GM21619 (cell line): ENCODE measurements around the gene SMARCD3.

Experiments
- ATAC-seq: cut with Tn5 transposase; IDR thresholded peaks from one replicate; pipeline ENCODE4 v1.9.1; 2021; ENCODE audit not compliant: unreplicated experiment

SMARCD3 gene

DNA sequence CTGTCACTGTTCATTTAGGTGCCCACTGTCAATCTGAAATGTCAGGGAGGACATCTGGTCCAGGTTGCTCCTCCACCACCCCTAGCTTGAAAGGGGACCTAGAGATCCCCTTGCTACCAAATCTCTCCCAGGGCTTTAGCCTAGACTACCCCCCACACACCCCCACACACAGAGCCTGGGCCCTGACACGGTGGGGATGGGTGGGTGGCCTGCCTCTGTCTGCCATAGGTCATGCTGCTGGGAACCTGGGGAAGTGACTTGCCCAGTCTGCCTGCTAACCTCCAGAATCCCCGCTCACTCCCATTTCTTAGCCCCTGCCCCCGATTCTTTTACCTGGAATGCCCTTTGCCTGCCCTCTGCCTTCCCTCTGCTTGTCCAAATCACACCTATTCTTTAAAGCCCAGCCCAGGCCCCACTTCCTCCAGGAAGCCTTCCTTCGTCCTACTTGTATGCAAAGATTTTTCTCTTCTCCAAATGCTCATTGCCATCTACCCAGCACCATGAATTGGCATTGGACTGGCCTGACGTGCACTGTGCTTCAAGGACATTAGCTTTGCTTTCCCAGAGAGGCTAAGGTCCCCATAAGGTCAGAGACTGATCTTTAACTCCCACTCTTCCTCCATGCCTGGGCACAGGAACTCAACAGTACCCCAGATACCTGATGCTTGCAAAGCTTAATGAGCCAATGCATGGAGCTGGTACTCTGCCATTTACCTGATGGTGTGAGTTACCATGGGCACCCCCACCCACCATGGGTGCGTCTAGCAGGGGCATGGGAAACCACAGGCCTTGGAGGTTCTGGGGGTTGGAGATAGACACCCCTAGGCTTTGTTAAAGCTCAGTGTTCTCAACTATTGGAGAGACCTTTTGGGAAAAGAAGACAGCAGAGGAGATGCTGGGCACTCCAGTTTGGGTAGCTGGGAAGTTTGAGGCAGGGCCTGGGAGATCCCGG lies 2.0 kb upstream of the SMARCD3 start:
- no peak for ATAC-seq

DNA sequence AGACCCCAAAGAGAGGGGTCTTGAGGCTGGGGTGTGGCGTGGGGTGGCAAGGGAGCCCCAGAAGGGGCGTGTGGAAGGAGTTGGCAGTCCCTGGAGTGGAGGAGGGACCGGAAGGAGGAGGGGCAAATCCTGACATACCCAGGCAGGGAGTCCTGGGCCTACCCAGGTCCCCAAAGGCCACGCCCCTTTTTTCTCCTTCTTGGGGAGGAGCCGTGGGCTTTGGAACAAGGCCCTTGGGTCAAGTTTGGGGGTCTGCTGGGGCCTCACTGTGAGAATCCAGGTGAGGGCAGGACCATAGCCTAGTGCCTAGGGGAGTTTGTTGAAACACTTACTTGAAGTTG lies 1.2 kb upstream of the SMARCD3 start:
- no peak for ATAC-seq

DNA sequence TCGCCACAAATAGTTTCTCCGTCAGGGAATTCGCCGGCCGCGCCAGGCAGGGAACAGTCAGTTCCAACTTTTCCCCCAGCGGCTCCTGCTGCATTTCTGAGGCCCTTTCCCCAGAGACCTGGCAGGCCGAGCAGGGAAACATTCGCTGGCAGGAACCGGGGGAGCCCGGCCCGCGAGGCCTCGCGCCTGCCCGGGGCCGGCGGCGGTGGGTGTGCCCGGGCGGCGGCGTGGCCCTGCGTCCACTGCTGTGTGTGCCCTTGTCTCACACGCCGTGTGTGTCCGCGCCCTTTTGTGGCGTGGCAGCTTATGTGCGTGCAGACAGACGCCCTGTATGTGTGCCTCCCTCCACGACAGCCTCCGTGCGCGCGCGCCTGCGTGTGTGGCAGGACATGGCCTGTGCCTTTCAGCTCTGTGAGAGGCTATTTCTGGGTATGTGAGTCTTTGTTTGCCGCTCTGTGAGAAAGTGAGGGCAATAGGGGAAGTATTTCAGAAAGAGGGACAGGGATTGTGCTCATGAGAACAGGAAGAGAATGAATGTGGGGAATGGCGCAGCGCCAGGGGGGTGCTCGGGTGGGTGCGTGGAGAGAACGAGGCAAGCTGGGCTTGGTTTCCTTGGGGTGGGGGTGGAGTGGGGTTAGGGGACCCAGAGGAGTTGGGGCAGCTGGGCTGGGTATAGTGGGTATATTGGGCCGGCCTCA lies 689 bp upstream of the SMARCD3 start:
- no peak for ATAC-seq

DNA sequence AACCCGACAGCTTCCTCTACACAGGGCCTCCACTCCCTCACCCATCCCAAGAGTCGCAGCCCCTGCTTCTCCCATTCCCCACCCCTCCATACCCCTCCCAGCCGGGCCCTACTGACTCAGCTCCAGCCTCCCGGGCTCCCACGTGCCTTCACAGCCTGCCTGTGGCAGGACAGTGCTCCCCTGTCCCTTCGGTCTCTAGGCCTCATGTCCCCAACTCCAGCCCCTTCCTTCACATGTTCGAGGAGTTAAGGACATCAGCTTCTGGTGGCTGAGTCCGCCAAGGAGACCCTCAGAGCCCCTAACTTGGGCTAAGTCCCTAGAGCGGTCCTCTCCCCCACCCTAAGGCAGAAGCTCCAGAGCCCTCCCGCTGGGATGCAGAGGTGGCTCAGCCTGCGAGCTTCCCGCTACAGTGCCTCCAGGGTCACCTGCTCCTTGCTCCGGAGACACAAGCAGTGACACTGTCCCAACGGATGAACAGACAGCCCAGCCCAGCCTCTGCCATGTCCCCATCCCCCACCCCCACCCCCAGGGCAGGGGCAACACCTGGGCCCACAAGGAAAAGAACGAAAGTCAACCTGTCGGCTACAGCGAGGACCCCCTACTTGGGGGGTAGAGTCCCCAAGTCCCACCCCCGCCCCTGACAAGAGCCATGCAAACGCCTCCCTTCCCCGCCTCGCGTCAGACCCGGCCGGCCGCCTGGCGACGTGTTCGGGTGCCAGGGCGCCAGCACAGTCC lies 716 bp downstream of the SMARCD3 start:
- ATAC-seq = no peak

DNA sequence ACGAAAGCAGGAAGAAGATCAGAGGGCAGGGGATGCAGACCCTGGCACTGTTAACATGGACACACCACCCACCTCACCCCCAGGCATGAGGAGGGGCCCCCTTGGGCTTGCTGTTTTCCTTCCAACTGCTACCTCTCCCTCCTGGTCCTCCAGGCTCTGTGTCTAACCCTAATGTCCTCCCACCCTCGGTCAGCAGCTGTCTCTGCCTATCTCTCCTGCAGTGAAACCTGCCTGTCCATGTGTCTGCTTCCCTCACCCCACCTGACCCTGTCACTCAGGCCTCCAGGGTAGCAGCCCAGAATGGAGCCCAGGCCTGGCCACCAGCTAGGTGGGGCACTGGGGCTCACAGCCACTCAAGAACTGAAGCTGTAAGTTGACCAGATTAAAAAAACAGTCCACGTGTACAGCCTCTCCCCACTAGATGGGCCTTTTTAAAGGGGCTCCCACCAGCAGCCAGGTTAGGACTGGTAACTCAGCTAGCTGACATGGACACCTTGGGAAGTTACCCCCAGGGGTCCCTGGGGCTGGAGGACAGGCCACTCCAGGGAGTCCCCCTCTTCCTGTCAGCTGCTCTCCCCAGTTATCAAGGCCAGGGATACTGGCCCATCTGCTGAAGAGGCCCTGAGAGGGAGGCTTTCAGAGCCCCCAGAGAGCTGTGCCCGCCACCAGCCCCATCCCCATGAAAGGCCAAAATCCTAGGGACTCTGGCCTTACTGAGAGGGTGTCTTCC lies 1.5 kb downstream of the SMARCD3 start:
- ATAC-seq = no peak

DNA sequence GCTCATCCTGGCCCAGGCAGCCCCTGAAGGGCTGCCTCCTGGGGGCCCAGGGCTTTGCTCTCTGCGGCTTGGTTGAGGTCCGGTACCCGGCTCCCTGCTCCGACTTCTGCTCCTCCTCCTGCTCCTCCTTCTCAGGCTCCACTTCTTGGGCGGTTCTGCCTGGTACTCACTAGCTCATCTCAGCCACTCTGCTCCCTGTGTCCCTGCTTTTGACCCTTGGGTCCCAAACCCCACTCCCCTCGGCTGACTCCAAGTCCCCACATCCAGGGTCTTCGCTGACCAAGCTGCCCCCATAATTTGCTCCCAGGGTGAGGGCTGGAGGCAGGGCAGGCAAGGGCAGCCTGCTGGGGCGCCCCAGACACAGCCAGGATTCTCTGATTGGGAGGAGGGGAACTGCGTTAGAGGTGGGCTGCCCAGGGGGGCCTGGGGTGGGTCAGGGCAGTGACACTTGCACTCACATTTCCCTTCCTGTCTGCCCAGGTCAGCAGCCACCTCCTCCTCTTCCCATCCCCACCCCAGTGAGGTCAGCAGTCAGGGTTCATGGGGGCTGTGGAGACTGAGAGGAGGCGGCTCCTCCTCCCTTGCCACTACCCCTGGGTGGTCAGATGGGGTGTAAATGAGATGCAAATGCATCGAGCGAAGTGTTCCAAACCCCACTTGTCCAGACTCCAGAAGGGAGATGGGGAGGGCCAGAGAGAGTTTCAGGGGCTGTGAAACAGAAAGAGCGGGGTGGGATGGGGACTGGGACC lies 2.2 kb downstream of the SMARCD3 start:
- ATAC-seq = no peak

DNA sequence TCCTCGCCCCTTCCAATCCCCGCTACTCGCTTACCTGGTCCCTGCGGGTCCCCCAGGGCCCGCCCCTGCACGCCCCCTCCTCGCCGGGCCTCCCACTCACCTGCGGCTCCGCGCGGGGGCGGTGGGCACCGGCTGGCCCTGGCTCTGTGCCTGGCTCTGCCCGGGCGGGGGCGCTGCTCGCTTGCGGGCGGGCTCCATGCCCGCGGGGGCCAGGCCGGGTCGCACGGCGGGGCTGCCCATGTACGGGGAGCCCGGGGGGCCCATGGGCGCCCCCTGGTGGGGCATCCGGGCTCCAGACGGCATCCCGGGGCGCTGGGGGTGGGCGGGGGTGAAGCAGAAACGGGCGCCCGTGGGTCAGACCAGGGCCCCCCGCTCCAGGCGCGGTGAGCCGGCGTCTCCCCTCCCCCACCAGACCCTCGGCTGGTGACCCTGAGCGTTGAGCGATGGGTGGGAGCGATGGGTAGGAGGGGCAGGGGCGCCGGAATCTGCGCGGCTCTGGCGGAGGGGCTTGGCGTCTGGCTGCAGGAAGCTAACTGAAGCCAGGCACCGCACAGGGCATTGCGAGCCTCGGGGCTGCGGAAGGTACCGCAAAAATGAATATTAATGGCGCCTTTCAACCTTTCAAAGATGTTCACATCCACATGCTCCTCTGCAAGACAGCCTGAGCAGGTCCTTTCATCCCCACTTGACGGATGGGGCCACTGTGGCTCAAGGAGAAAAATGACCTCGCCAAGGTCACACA lies 3.0 kb downstream of the SMARCD3 start:
- ATAC-seq = no peak

DNA sequence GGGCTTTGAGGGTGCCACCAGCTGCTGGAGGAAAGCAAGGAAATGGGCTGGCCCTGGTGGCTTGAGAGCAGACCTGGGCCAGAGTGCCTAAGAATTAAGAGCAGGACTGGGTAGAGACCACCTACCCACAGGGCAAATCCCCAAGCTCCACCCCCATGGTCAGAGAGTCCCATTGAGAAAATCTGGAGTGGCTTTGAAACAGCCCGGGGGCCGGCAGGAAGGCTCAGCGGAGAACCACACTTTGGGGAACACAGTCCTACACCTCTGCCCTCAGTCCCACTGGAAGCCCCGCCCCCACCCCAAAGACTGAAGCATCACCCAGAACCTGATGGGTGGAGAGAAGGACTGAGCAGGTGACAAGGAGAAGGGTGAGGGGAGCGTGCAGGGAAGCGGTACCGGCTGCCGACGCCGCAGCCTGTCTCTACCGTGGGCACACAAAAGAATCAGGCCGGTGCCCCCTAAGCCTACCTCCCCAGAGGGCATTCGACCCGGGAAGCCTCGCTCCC lies 3.6 kb downstream of the SMARCD3 start:
- no peak for ATAC-seq

DNA sequence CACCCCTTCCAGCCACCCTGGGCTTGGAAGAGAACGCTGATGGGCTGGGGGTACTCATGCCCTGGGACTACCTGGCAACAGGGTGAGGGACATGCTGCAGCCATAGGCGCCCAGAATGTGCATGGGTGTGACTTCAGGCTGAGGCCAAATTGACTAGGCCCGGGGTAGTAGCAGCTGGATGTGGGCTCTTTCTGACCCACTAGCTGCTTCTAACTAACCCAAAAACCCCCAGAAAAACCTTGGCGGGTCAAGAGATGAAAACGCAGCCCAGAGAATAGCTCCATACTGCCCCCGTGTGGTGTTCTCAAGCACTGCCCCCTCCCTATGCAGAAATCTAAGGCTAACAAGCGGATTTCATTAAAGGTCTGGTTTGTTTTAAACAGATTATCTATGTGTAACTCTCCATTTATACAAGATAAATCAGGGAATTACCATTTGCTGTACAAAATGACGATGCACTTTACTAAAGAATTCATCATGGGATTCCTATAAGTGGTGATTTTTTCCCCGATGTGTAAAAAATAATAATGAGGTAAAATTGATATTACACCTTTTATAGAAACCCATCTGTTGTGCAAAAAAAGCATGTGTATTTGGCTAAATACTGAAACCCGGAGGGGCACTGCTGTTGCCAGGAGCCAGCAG lies 4.2 kb downstream of the SMARCD3 start:
- ATAC-seq = no peak

DNA sequence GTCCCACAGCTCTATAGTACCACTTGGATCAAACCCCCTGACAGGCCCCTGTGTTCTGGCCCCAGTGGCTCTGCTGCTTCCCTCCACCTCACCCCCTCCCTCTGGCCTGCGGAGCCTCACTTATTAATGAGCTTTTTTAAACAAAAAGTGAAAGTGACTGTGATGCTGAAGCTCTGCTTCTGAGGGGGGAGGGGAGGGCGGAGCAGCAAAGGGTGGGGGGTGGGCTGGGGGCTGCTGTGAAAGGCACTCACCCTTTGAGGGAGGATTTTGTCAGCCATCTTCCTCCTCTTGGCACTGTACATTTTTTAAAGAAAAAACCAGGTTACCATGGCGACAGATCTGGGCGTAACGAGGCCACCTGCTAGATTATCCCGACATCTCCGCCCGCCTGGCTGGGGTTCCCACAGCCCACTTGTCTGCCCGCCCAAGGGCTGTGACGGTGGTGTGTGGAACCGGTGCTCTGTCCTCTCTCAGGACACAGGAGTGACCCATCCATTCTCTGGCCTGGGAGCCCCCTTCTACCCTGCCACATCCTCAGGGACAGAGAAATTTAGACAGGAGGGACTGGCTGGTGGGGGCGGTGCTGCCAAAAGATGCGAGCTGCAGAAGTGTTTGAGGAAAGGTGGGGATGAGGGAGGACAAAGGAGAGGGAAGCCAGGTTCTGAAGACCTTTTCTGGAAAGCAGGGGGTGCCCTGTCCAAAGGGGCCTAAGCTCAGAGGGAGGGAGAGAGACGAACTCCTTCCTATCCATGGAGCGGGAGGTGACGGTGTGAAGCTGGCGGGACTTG lies 4.9 kb downstream of the SMARCD3 start:
- no peak for ATAC-seq

DNA sequence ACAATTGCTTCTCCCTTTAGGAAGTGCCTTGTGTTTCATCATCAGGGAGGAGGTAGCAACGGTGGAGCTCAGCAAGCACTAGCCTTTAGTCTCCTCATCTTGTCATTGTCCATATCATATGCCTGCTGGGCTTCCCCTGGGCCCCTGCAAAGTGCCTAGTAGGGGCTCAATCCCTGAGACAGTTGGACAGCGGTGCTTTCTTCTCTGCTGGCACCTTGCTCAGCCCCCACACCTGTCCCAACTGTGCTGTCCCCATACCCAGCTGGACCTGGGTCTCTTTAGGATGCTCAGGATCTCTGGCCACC lies 5.5 kb downstream of the SMARCD3 start:
- no peak for ATAC-seq

DNA sequence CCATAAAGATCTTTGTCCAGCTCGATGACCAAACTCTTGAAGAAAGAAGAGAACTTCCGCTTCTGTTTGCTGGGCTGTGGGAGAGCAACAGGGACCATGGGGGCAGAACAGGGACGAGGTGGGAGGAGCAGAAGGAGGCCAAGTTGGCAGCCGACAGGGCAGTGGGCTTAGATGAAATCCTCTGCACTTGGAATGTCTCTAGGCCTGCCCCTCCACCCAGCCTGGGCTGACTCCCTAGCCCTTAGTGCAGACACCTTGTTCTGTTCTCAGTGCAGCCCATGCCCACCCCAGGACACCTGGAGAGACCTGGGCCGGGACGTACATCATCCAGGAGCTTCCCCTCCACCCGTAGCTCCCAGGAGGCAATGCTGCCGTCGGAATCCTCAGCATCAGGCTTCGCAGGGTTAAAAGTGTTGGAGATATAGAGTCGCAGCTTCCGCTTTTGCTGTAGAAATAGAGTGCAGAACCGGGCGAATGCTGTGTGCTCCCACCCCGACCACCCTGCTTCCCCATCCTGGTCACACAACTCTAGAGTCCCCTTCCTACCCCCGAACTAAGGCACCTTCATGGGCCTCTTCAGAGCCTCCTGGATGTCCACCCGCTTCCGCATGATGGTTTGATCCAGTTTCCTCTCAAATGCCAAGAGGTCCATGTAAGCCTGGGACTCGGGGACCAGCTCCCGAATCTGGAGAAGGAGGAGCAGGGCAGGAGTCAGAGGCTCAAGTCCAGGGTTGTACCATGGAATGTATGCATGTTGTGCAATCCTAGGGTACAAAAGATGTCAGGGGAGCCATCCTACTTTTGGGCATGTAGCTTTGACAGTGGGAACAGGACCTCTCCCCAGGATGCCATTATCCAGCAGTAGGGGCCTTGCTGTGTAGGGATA lies 6.1 kb downstream of the SMARCD3 start:
- no peak for ATAC-seq

DNA sequence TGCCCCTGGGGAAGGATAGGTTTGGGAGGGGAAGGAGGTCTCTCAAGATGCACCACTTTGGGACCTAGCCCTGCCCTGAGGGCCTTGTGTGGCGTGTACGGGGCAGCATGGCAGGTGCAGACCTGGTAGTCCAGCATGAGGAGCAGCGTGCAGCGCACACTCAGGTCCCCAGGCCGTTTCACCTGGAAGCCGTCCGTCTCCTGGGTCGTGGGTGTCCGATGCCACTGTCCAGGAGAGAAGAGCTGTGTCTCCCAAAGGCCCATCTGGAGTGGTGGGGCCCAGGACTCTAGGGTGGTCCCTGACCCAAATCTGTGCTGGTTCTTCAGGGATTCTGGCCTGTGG lies 6.8 kb downstream of the SMARCD3 start:
- ATAC-seq = no peak

DNA sequence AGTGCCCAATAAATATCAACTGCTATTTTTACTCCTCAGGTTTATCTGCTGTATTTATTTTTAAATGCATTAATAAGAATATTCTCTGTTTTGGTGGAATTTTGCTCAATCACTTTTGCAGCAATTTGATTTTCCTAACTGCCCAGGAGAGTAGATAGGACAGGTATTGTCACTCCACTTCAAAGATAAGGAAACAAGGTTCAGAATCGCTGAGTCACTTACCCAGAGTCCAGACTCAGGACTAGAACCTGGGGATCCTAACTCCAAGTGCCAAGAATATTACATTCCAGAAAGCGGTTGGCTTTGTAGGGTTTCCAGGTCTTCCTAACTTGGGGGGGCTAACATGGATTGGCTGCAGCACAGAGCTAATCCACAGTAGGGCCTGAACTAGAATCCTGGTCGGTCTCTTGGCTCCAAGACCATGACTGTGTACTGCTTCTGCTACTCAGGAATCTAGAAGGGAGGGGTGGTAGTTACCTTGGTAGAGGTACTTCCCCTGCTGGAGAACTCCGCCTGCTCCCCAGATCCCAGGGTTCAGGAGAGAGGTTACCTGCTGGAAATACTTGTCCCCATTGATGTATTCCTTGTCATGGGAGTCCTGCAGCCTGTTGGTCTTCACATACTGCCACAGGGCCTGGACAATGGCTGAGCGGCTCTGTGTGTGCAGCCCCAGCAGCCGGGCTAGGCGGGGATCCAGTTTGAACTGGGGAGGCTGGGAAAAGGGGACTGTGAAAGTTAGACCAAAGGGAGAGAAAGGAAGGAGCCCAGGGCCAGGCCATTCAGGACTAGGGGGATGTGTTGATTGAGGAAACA lies 7.3 kb downstream of the SMARCD3 start:
- no peak for ATAC-seq

DNA sequence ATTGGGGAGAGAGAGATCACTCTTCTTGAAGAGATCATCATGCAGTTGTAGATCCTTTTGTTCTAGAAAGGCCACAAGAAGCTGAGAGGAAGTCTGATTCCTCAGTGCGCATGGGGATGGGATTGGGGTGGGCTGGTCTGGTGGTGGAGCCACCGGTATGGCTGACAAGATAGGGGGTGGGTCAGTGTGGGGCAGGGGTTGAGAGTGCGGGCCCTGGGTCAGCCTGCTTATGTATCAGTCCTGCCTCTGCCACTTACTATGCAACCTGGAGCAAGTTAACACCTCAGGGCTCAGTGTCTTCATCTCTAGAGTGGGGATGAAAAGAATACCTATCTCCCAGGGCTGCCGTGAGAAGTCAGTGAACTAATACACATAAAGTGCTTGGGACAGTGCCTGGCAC lies 8.0 kb downstream of the SMARCD3 start:
- no peak for ATAC-seq

DNA sequence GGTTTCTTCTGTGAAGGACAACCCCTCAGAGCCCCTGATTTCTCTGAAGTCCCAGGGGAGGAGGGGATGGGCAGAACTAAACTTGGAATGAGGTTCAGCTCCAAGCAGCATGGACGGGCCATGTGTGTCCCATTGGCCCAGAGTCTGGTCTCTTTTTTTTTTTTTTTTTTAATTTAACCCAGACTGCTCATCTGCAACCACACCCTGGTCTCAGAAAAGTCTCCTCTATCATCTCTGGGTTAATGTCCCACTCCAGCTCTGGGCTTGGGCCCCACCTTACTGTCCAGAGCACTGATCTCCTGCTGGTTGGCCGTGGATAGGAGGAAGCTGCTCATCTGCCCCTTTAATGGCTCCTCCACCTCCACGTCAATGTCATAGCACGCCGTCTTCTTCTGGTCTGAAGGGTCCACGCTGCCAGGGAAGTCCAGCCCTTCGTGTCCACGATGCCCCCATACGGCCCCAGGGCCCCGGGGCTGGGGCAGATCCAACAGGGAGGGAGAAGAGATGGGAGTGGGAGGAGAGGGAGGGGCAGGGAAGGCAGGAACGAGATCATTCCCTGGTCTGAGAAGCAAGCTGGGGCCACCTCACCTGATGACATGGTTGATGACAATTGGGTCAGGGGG lies 8.5 kb downstream of the SMARCD3 start:
- ATAC-seq = no peak
